GM20000 (cell line): Measurements from ENCODE around the gene PALLD.
"Not testable (repeated sequence)": the region's sequence is repeated elsewhere in the genome, so short reads cannot be mapped to it uniquely, and the experiment has no call there.

Experiments
- DNase-seq: peaks from one replicate; pipeline ENCODE4 v3.0.0; 2012; ENCODE audit warnings: low spot score
- TF ChIP-seq, protein P1 (sequence below): IDR thresholded peaks from 2 replicates; pipeline ENCODE4 v1.5.1; 2012; ENCODE audit warnings: mild to moderate bottlenecking, control low read depth; ENCODE audit errors: extremely low read depth, missing control alignments

Gene PALLD

GRCh38 chr4:168797194-168797593, 300.3 kb downstream of the PALLD start:
- no peak for DNase-seq
- TF ChIP-seq, protein P1, sequence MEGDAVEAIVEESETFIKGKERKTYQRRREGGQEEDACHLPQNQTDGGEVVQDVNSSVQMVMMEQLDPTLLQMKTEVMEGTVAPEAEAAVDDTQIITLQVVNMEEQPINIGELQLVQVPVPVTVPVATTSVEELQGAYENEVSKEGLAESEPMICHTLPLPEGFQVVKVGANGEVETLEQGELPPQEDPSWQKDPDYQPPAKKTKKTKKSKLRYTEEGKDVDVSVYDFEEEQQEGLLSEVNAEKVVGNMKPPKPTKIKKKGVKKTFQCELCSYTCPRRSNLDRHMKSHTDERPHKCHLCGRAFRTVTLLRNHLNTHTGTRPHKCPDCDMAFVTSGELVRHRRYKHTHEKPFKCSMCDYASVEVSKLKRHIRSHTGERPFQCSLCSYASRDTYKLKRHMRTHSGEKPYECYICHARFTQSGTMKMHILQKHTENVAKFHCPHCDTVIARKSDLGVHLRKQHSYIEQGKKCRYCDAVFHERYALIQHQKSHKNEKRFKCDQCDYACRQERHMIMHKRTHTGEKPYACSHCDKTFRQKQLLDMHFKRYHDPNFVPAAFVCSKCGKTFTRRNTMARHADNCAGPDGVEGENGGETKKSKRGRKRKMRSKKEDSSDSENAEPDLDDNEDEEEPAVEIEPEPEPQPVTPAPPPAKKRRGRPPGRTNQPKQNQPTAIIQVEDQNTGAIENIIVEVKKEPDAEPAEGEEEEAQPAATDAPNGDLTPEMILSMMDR, result no peak

GRCh38 chr4:168797738-168798375, 301.0 kb downstream of the PALLD start:
- TF ChIP-seq, protein P1, result no peak
- no peak for DNase-seq

GRCh38 chr4:168800926-168801325, 304.1 kb downstream of the PALLD start:
- no peak for DNase-seq
- TF ChIP-seq, protein P1, result no peak

DNA sequence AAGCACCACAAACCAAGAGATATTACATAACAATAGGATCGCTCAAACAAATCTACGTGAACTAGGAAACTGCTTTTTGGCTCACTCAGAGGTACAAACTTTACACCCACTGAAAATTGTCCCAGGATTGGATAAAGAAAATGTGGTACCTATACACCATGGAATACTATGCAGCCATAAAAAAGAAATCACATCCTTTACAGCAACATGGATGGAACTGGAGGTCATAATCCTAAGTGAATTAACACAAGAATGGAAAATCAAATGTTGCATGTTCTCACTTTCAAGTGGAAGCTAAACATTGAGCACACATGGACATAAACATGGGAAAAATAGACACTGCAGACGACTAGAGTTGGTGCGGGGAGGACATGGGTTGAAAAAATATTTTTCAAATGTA, 305.4 kb downstream of the PALLD start:
- no peak for DNase-seq
- TF ChIP-seq, protein P1, result no peak

- not testable (repeated sequence) for DNase-seq
Observed at GRCh38 chr4:168803052-168803451, 306.2 kb downstream of the PALLD start.

DNA sequence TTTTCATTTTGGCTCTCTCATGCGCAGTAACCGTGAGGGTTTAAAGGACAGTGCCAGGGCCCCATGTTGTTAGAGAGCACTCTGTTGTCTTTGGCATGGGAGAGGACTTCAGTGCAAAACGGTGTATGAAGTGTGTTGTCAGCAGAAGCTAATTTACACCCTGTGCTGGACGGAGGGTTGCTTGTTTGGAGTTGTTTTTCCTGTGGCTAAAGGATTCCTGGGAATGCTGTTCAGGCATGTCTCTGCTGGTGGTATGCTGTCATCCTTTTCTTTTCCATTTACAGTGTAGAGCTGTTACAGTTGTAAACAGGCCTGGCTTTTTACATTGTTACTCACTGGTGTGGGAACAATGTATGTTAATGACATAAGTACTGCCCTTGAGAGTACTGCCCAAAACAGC, 306.9 kb downstream of the PALLD start:
- TF ChIP-seq, protein P1, result no peak
- no peak for DNase-seq

DNA sequence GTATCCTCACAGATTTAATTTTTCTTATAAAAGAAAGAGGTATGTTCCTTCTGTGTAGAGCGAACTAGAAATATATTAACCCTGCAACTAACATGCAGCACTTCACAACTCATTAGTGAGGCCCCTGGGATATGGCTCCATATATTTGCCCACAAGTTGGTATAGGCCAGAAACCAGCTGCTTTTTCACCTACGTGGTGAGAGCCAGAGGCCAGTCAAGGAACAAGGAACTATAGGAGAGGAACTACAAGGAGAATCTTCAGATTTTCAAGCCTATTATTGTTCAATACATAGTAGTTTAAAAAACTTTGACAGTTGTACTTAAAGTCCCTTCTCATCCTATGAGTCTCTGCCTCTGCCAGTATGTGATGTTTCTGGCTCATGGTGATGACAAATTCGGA, 307.3 kb downstream of the PALLD start:
- TF ChIP-seq, protein P1, result no peak
- no peak for DNase-seq

DNA sequence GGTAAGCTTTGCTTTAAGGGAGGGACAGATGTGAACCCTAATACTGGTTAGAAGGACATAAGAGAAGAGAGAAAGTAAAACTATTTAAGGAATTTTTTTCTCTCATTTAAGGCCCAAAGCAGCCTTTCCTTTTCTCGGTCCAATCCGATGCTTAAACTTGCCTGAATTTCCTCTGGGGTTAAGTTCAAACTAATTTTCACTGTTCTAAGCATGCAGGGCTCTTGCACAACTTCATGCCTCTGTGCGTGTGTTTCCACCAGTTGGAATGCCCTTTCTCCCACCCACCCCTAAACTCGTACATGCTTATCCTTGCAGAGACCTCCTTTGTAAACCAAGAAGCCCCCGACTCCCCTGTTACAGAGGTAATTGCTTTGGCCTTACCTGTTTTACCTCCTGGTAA, 308.5 kb downstream of the PALLD start:
- TF ChIP-seq, protein P1, result no peak
- DNase-seq, result no peak

GRCh38 chr4:168806247-168806646, 309.4 kb downstream of the PALLD start:
- not testable (repeated sequence) for DNase-seq
